Measurements from ENCODE around the gene LHX4. TPM values are rescaled to one million over a fixed set of nuclear protein-coding genes. Genes with fewer than 3 reads are reported as not detected.

Gene LHX4
- total RNA-seq, 1 experiment from 2014 or later, result 0.28 TPM

DNA sequence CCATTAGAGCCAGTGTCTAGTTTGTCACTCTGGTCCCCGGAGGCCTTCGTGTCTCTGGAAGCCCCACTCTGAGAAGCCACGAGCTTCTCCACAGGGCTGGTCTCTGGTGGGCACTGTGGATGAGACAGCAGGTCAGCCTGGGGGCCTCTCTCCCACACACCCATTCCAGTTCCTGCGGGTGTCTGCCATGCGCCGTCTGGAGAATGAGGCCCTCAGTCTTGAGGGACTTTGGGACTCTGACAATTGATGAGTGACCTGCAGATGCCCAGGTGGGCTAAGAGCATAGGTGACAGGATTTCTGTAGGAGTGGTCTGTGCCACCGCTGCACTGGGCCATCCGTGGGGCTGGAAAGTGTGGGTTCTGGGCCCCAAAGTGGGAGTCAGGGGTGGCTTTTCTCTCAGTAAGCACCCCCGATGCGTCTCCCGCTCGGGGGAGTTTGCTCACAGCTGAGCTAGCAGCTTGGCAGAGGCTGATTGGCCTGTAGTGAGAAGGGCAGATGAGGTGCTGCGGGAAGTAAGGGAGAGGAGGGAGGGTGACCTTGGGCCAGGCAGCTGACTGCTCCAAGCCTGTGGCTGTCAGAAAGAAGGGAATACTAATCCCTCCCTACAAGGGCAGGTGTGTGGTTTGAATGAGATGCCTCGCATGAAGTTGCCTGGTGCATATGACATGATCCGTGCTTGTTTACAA, 26.4 kb downstream of the LHX4 start:
- DNase-seq (ENCODE audit: low spot score), result no peak

DNA sequence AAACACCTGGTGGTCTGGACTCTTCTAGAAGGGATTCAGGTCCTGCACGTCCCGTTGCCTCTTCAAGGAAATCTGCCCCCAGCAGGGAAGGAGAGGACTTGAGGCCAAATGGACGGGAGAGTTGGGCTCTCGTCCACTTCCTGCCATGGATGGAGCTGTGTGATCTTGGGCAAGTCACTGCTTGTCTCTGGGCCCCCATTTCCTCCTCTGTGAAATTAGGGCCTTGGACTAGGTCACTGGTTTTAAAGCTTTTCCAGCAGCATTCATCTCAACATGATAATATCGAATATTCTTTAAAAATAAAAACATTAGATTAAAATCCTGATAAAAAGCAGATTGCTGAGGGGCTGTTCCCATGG, 26.9 kb downstream of the LHX4 start:
- no peak for DNase-seq (ENCODE audit: low spot score)

DNA sequence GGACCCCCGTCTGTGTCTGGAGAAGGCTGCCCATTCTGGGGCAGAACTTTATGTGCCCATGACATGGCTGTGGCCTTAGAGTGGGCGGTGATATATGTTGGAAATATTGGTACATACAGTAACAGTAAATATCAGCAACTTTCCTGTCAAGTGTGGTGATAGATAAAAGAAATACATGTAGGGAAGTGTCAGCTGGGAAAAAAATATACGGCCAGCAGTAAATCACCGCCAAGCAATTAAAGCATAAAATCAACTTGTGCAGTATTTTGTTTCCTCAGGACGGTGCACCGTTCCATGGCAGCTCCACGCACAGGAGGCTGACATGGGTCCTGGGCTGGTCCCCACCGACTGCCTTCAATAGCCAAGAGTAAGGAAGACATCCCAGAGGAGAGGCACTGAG, 27.4 kb downstream of the LHX4 start:
- DNase-seq (ENCODE audit: low spot score), result no peak

DNA sequence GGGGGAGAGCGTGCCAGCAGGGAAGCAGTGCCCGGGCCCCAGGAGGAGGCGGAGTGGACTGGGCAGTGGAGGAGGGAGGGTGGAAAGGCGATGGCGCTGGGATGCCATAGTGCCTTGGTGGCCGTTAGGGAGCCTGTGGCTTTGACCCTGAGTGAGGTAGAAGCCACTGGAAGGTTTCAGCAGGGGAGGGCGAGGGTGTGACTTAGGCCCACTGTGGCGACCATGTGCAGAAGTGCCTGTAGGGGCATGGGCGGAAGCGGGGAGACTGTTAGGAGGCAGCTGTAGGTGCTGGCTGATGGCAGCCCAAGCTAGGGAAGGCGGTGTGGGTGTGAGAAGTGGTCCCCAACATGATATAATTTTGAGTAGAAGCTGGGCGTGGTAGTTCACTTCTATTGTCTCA, 28.2 kb downstream of the LHX4 start:
- no peak for DNase-seq (ENCODE audit: low spot score)

DNA sequence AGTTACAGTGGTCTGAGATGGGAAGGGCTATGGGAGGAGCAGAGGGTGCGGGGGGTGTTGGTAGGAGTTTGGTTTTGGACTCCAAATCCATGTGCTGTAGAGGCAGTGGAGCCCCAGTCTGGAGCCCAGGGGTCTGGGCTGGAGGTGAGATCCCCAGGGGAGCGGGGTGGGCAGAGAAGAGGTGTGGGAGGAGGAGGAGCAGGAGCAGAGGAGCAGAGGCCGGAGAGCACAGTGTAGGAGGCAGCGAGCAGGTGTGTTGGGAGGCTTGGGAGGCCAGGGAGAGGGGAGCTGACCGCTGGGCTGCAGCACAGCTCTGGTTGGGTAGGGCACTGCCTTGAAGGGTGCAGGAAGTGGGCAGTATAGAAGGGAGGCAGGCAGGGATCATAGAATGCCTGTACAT, 28.9 kb downstream of the LHX4 start:
- DNase-seq (ENCODE audit: low spot score), result no peak

DNA sequence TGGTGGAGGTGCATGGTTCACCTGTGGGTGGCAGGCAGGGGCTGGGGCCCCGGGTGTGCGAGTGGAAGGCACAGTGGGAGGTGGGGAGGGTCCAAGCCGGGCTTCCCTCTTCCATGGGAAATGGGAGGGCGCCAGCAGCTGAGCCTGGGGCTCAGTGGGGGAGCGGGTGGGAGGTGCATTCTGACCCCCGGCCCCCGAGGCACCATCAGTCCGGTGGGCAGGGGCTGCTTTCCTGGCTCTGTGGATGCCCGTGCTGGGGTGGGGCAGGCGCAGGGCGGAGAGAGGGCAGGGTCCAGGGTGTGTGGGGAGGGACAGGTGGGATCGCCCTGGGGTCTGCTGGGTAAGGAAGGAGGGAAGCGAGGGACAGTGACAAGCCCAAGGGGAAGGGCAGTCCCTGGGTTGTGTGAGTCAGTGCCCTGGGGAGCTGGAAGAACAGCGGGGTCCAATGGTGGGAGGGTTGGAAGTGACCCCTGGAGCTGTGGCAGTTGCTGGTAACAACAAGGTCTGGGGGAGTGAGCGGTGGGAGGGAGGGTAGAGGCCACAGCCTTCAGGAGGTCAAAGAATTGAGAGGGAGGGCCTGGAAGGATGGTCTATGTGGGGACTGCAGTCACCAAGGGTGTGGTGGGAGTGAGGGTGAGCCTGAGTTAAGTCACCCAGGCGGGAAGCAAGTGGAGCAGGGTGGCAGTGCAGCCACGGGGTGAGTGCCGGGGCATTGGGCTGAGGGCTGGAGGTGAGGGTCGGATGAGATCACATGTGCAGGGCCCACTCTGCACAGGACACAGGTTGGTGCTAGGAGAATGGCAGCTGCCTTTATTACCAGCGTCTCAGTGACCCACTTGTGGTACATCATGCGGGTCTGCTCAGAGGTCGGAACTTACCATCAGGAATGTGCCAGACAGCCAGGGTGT, 29.6 kb downstream of the LHX4 start:
- no peak for DNase-seq (ENCODE audit: low spot score)

DNA sequence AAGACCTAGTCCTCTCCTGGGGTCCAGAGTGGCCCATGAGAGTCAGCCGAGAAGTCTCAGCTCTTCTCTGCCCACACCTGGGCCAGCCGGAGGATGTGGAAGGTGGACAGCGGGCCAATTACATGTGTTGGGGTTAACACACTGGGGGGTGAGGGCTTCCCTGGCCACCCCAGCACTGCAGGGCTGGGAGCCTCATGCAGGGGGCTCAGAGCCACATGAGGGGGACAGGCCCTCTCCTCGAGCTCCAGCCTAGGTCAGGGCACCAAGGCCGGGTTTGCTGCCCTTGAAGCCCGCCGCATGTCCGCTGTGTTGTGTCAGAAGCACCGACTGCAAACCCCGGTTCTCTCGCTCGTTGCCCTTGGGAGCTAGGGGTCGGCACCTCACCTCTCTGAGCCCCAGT, 30.5 kb downstream of the LHX4 start:
- DNase-seq (ENCODE audit: low spot score), result no peak

DNA sequence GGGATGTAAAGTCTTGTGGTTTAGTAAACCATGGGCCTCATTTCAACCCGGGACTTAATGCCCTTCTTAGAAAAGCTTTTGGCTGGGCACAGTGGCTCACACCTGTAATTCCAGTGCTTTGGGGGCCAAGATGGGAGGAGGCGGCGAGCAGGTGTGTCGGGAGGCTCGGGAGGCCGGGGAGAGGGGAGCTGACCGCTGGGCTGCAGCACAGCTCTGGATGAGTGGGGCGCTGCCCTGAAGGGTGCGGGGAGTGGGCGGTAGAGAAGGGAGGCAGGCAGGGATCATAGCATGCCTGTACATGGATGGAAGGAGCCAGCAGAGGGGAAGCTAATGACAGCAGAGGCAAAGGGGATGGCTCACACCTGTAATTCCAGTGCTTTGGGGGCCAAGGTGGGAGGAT, 31.0 kb downstream of the LHX4 start:
- DNase-seq (ENCODE audit: low spot score), result no peak

DNA sequence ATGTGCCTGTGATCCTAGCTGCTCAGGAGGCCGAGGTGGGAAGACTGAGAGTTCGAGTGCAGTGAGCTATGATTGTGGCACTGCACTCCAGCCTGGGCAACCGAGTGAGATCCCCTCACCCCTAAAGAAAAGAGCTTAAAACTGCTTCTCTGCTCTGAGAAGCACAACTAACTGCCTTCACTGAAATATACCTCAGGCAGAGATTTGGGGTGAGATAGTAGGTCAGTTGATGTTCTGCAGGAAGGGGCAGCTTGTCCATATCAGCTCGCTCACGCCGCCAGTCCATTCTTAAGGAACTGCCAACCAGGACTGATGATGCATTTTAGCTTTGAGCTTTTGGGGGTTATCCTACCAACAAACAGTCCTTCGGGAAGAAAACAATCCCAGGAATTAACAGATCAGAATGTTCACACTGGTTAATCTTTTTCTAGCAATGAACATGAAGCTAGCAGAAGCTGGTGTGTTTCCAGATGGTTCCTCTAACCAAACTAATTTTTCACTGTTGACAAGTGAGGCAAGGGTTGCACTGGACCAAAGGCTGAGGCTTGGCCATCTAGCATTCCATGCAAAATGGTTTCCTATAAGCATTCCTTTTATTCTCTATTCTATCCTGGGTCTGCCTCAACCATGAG, 31.6 kb downstream of the LHX4 start:
- no peak for DNase-seq (ENCODE audit: low spot score)

DNA sequence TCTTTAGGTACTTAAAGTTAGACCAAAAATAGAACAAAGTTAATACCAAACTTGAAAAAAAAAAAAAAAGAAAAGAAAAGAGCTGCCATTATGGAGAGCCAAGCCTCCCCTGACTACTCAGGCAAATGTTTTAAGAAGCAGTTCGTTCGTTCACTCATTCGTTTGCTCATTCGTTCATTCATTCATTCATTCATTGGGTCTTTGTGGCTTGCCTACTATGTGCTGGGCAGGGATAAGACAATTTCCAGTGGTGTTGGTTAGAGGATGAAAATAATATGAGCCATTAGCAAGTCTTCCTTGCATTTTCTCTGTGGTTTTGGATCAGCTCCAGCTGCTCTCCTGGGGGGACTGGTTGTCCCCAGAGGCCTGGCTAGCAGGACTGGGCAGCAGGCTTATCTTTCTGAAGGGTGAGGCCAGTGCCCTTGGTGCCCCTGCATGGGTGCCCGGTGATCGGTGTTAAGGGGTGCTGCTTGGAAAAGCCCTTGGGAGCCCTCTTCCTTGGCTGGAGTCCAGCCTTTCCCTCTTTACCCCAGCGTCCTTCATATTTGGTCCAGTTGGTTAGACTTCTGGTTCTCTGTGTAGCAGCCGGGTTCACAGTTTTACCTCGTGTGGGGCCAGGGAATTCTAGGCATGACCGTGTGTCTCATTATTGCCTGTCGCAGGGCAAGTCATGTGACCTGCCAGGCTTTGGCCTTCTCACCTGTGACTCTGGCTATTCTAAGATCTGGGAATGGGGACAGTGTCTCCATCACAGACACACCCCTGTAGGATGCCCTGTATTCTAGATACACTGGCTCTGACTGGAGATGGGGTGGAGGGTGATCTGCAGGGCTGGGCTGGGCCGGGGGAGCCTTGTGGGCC, 32.8 kb downstream of the LHX4 start:
- DNase-seq (ENCODE audit: low spot score), result no peak

DNA sequence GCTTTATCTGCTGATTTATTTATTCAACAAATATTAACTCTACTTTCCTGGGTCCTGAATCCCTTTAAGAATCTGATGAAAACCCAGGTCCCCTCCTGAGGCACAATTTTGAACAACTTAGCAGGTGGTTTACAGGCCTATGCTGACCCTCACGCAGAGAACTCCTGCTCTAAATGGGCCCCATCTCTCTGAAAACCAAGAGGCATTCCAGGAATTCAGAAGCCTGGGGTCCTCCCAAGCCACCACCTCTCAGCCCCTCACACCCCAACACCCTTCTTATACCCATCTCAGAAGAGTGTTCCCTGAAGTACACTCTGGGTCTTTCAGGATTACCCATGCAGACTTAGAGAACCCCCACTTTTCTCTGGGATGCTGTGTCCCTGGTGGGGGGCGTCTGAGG, 34.5 kb downstream of the LHX4 start:
- DNase-seq (ENCODE audit: low spot score), result no peak

DNA sequence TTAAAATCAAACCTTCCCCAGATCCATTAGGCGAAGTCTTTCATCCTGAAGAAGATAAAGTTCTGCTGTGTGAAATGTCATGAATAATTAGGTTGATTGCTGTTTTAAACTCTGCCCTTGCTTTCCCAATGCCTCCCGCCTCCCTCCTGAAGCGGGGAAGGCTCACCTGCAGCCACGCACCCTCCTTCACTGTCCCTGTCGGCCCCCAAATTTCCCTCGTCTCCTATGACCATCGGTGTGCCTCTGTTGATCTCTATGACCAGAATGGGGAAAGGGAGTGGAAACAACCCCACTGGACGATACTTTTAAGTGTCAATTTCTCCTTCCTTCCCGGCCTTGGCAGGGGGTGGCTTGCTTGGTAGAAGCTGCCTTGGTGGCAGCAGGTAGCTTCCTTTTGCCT, 35.1 kb downstream of the LHX4 start:
- DNase-seq (ENCODE audit: low spot score), result no peak

DNA sequence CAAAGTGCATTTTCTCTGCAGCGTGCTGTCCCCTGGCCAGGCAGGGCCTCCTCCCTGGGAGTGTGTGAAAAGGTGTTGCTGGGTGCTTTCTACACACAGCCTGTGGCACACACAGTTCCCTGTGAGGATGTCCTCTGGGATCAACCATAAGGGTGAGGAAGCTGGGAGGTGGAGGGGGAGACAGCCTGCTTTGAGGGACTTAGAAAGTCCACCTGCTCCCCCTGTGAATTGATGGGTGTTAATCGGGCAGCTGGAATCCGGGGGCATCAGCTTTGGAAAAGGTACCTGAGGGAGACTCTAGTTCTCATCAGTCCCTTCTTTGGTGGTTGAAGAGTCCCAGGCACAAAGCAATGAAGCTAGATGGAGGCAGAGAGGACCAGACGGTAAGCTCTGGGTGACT, 35.8 kb downstream of the LHX4 start:
- DNase-seq (ENCODE audit: low spot score), result no peak

DNA sequence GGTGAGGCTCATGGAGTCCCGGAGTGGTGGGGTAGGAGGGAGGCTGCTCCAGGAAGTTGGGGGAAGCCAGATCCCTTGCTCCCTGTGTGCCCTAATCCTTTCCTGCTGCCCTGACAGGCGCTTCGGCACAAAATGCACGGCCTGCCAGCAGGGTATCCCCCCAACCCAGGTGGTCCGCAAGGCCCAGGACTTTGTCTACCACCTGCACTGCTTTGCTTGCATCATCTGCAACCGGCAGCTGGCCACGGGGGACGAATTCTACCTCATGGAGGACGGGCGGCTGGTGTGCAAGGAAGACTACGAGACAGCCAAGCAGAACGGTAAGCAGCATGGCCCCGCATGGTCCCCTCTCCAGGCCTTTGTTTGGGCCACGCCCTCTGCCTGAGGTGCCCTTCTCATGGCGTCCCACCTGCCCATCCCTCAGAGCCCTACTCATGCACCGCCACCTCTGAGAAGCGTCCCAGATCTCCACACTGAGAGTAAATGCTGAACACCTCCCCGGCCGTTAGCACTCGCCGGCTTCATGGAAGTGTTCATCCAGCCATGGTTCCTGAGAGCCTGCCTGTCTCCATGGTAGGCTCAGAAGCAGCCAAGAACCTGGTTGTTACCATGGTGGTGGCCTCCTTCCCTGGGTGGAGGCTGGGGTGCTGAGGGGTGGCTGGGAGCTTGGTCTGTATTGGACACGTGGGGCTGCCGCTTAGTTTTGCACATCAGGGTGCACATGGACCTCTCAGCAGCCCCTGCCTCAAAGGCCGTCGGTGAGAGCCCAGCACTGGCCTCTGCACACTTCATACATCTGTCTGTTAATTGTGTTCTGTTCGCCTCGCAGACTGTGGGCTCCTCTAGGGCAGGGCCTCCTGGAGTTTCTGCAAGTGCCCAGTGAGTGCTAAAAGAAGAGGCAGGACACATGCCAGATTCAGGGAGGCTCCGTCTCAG, 36.5 kb downstream of the LHX4 start:
- DNase-seq (ENCODE audit: low spot score), result no peak

DNA sequence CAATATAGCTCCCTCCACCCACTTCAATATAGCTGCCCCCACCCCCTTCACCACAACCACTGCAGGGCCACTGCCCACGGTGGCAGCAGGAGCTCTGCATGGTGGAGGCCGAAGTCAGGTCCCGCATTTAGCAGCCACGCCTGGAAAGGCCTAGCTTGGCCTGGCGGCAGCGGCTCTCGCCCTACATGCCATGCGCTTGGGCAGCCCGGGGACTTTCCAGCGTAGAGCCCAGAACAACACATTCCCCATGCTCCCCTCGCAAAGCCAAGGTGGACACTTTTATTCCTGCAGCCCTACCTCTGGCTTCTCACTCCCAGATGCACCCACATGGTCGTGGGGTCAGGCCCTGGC, 37.1 kb downstream of the LHX4 start:
- DNase-seq (ENCODE audit: low spot score), result no peak

DNA sequence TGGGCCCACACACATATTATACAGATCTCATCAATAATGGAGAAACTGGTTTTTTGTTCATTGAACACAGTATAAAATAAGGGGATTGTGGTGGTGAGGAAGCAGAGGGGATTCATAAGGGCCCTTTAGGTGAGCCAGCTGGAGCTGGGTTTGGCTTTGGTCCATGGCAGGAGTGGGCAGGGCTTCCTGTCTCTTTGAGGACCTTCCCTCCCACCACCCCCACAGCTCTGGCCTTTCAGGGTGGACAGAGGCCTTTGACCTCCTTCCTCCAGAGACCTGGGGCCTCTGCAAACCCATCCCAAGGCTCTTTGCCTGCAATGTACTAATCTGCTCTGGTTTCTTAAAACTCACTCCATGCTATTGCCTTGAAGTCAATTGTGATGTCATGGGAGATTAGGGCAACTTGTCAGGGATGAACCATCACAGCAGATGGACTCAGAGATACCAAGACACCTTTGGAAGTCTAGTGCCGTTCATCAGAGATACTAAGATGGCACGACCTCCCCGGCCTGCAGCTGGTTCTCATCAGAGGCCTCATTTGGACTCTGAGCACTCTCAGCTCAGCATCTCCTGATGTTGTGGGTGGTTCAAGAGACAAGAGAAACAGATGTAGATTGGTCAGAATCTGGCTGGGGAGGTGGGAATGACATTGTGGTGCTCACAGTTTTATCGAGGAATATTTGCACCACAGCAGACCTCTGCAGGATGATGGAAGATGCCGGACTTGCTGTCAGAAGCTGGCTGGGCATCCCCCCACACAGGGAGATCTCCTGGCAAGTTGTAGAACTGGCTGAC, 37.9 kb downstream of the LHX4 start:
- no peak for DNase-seq (ENCODE audit: low spot score)

DNA sequence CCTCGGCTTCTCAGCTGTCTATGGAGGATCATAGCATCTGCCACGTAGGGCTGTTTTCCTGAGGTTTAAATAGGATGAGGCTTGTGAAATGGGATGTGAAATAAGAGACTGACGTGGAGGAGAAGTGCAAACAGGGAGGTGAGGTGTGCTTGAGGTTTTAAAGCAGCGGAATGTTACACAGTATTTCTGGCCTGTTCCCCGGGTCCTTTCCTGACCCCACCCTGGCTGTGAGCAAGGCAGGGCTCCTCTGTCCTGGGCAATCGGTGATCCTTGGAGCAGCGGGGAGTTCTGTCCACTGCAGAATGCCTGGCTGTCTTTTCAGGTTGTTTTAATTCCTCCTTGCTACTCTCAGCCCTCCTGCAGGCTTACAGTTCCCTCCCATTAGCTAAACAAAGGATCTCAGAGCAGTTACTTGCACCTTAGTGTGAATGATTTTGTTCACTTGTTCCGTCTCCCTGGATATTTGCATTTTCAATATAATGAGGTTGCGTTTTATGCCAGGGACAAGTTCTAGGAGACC, 38.6 kb downstream of the LHX4 start:
- no peak for DNase-seq (ENCODE audit: low spot score)

DNA sequence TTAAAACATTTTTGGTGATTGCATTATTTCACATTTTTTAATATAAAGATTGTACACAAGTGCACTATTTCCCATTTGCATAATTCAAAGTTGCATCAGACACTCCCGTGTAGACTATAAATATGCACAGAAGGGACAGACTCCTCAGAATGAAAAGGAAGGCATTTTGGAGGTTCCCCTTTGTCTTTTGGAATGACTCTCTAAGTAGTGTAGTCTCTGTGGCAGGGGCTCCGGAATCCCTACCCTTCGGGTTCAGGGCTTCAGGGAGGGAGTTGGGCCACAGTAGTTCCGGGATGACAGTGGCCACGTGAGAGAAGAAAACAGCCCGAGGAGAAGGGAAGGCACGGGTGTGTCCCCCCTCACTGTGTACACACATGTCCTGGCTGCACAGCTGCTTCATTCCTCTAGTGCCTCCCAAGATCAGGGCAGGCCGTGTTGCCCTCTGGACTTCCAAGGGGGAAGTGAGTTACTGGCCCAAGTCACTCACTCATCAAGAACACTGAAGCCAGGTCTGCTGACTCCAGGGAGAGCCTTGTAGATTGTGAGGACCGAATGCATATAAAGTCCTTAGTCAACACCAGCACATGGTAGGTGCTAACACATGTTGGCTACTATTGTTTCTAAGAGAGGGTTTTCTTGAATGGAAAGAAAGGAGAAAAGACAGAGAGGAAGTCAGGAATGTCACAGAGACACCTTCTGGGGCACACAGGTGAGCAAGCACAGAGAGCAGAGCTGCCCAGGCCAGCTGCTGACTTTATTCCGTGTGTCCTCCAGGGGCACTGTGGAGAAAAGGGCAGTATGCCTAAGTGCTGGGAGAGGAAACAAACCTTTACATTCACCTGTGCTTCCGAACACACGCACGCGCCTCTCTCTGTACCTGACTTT, 39.8 kb downstream of the LHX4 start:
- peak; percentile 83 for DNase-seq (ENCODE audit: low spot score)

Measured in HT-29 (cell line).